Upper lobe of left lung (tissue), 6 donors: Measurements from ENCODE around the gene SCN5A. TPM values are rescaled to one million over a fixed set of nuclear protein-coding genes. Genes with fewer than 3 reads are reported as not detected.

Experiments used
- small RNA-seq, 4 donors: library from RNA; depleted of rRNA; stranded (forward); fragments of <200 nt; gene quantifications; one replicate each; pipeline ENCODE3, GENCODE V24; 2016
- total RNA-seq, 6 donors: library from RNA; depleted of rRNA in 4 of 6; stranded (reverse); fragments of >200 nt in 4 of 6; gene quantifications; one replicate each; pipeline versions ENCODE4 v1.1.0 to v1.2.1, GENCODE V29; 2016 to 2021
- donor health status: DM: no; HTN: no; CAD: no; lungs with moderate emphysema.
- donor health status: DM: no; HTN: yes; CAD: no; lungs with severe emphysema.

The SCN5A gene
- total RNA-seq, 6 donors from 2014 or later, result under 0.01 to 0.30 (median 0.10) TPM; not detected in 1

Small RNA genes lying within 50 kb of the gene (small RNA-seq; reads per million reads assigned to genes)
- 0 reads per million in 4 donors for gene RF00019

Other genes with a start within 250 kb of the SCN5A start
- gene ACVR2B, start 195.8 kb downstream of the SCN5A start, total RNA-seq, result 1 to 10 TPM; 4.1 to 9.4 (median 8.0) TPM
- 10 to 100 TPM; 10.0 to 34.6 (median 13.2) TPM for gene EXOG, start 153.3 kb downstream of the SCN5A start, total RNA-seq
- gene SCN10A, start 166.5 kb upstream of the SCN5A start, total RNA-seq, result not detected